IMR-90 (cell line): ENCODE results near the gene NPRL2. TPM values are rescaled to one million over a fixed set of nuclear protein-coding genes. Genes with fewer than 3 reads are reported as not detected.

Experiments
- ATAC-seq: fragments of 200-7000 bp; cut with Tn5 transposase; 2 replicates; pipeline ENCODE4 v1.9.1; 2020; ENCODE audit warnings: low read depth, mild to moderate bottlenecking, moderate library complexity
- BruUV-seq: library from RNA; stranded (reverse); fragments of 400-500 nt; replicated peaks from 2 replicates; lab custom pipeline; 2021; lab: Mats Ljungman, UMichigan
- CTCF ChIA-PET: fragments of 300-600 bp; formaldehyde crosslinking; extraction: SDS; loops from one replicate; lab custom pipeline; 2021; ENCODE audit warnings: antibody characterized with exemption; lab: Yijun Ruan, JAX
- POLR2A ChIA-PET: fragments of 300-600 bp; sonication (Branson Sonifier 250); formaldehyde crosslinking; loops from one replicate; lab custom pipeline; 2022; ENCODE audit warnings: antibody characterized with exemption; ENCODE audit not compliant: unreplicated experiment; lab: Charles Lee
- DNase-seq: peaks from one replicate; pipeline ENCODE4 v3.0.0; 2013
- H2AFZ ChIP-seq: replicated peaks from 2 replicates; pipeline ENCODE3; 2013; ENCODE audit warnings: low read length, mild to moderate bottlenecking; ENCODE audit not compliant: poor library complexity
- H2AK5ac ChIP-seq: 2 replicates; pipeline ENCODE4 v1.6.1; 2013; ENCODE audit warnings: low read depth, low read length, inconsistent platforms
- H2AK9ac ChIP-seq: replicated peaks from 2 replicates; pipeline ENCODE3; 2013; ENCODE audit warnings: mild to moderate bottlenecking, low read depth, low read length, moderate library complexity; ENCODE audit not compliant: poor library complexity
- H2BK120ac ChIP-seq: 2 replicates; pipeline ENCODE4 v1.6.1; 2013; ENCODE audit warnings: low read depth, low read length, inconsistent platforms
- H2BK15ac ChIP-seq: 3 replicates; pipeline ENCODE4 v1.6.1; 2013; ENCODE audit warnings: low read depth, low read length, inconsistent platforms
- H2BK20ac ChIP-seq: 2 replicates; pipeline ENCODE4 v1.6.1; 2013; ENCODE audit warnings: low read depth, mild to moderate bottlenecking, inconsistent platforms, low read length, moderate library complexity
- H2BK5ac ChIP-seq: 2 replicates; pipeline ENCODE4 v1.6.1; 2013; ENCODE audit warnings: mild to moderate bottlenecking, low read depth, low read length, inconsistent platforms; ENCODE audit not compliant: poor library complexity, severe bottlenecking
- H3K14ac ChIP-seq: replicated peaks from 2 replicates; pipeline ENCODE4 v1.6.1; 2013; ENCODE audit warnings: low read depth, low read length, inconsistent platforms
- H3K18ac ChIP-seq: 2 replicates; pipeline ENCODE4 v1.6.1; 2013; ENCODE audit warnings: low read depth, low read length, control low read depth
- H3K23ac ChIP-seq: 2 replicates; pipeline ENCODE4 v1.6.1; 2013; ENCODE audit warnings: low read depth, low read length, inconsistent platforms
- H3K27ac ChIP-seq: 2 replicates; pipeline ENCODE4 v1.5.1; 2013; ENCODE audit warnings: mild to moderate bottlenecking, control low read depth, low read length; ENCODE audit not compliant: insufficient read depth
- H3K27me3 ChIP-seq: 2 replicates; pipeline ENCODE4 v1.6.1; 2013; ENCODE audit warnings: low read length; ENCODE audit not compliant: control insufficient read depth, insufficient read depth
- H3K36me3 ChIP-seq: 2 replicates; pipeline ENCODE4 v1.6.1; 2013; ENCODE audit warnings: low read length, mixed read lengths; ENCODE audit not compliant: control insufficient read depth, insufficient read depth
- H3K4ac ChIP-seq: 2 replicates; pipeline ENCODE4 v1.6.1; 2013; ENCODE audit warnings: low read depth, low read length, inconsistent platforms
- H3K4me1 ChIP-seq: 2 replicates; pipeline ENCODE4 v1.6.1; 2013; ENCODE audit warnings: low read length, mixed read lengths; ENCODE audit not compliant: control insufficient read depth, insufficient read depth
- H3K4me2 ChIP-seq: 2 replicates; pipeline ENCODE4 v1.6.1; 2013; ENCODE audit warnings: low read depth, mild to moderate bottlenecking, control low read depth, low read length, moderate library complexity
- H3K4me3 ChIP-seq: 2 replicates; pipeline ENCODE4 v1.5.1; 2013; ENCODE audit warnings: low read depth, mild to moderate bottlenecking, control low read depth, low read length, moderate library complexity; ENCODE audit not compliant: insufficient read depth
- H3K56ac ChIP-seq: 2 replicates; pipeline ENCODE4 v1.6.1; 2013; ENCODE audit warnings: low read length, inconsistent platforms; ENCODE audit not compliant: insufficient read depth; ENCODE audit errors: extremely low read depth
- H3K79me1 ChIP-seq, 2 experiments: 2 replicates each; pipeline ENCODE4 v1.6.1; 2013; ENCODE audit warnings: low read length in 2 of 2, inconsistent platforms in 1 of 2, low read depth in 1 of 2
- H3K9ac ChIP-seq: 2 replicates; pipeline ENCODE4 v1.6.1; 2013; ENCODE audit warnings: low read depth, low read length, control low read depth
- H3K9me1 ChIP-seq: 2 replicates; pipeline ENCODE4 v1.6.1; 2013; ENCODE audit warnings: low read length, inconsistent platforms; ENCODE audit not compliant: insufficient read depth
- H3K9me3 ChIP-seq: 2 replicates; pipeline ENCODE4 v1.6.1; 2013; ENCODE audit warnings: low read length; ENCODE audit not compliant: control insufficient read depth, insufficient read depth
- H4K20me1 ChIP-seq: 2 replicates; pipeline ENCODE4 v1.6.1; 2013; ENCODE audit warnings: low read length, inconsistent platforms; ENCODE audit not compliant: insufficient read depth
- H4K5ac ChIP-seq: 2 replicates; pipeline ENCODE4 v1.6.1; 2013; ENCODE audit warnings: mild to moderate bottlenecking, low read depth, low read length, control low read depth
- H4K8ac ChIP-seq, 2 experiments: 2 replicates each; pipeline ENCODE4 v1.6.1; 2013; ENCODE audit warnings: low read depth in 2 of 2, low read length in 2 of 2, control low read depth in 1 of 2, inconsistent platforms in 1 of 2
- H4K91ac ChIP-seq: 2 replicates; pipeline ENCODE4 v1.6.1; 2013; ENCODE audit warnings: low read depth, low read length, inconsistent platforms; ENCODE audit not compliant: insufficient read depth
- CTCF ChIP-seq: conservative IDR thresholded peaks from 2 replicates; pipeline ENCODE4 v1.5.1; 2012; ENCODE audit warnings: mild to moderate bottlenecking, low read depth, low read length, improper control_type of control experiment
- POLR2A ChIP-seq: IDR thresholded peaks from 2 replicates; pipeline ENCODE4 v1.6.1; 2012; ENCODE audit warnings: mild to moderate bottlenecking, low read depth, low read length
- SMC3 ChIP-seq: fragments of 150-350 bp; IDR thresholded peaks from 2 replicates; pipeline ENCODE4 v1.6.1; 2016; ENCODE audit warnings: low read depth, mild to moderate bottlenecking, antibody characterized with exemption, low read length, moderate library complexity
- WGBS, 2 experiments: methylation state at CpG; one replicate each; pipeline versions ENCODE4 v1.1.5 to v1.1.7; 2013; ENCODE audit warnings: missing lambda C conversion rate in 2 of 2; ENCODE audit not compliant: insufficient read length in 1 of 2; ENCODE audit errors: extremely low coverage in 2 of 2; 5-methylcytosine and 5-hydroxymethylcytosine counted together
- dilution Hi-C: fragments of 300-500 bp; cut with HindIII; formaldehyde crosslinking; loops from one replicate; pipeline ENCODE4 v1.14.3; 2018; ENCODE audit warnings: low sequenced_read_pairs; ENCODE audit not compliant: unreplicated experiment
- in situ Hi-C: fragments of 300-500 bp; cut with MboI; formaldehyde crosslinking; loops from 3 replicates; pipeline ENCODE4 v1.14.3; 2019; ENCODE audit warnings: low sequenced_read_pairs, inconsistent platforms, mixed read lengths
- intact Hi-C: fragments of 100-400 bp; cut with micrococcal nuclease; formaldehyde crosslinking; loops from 2 replicates; pipeline ENCODE4 v1.10.0; 2022
- polyA plus RNA-seq, 3 experiments: library from polyadenylated mRNA; depleted of rRNA; stranded (reverse); fragments of >200 nt; gene quantifications; 2 replicates each; pipeline ENCODE4 v1.2.3, GENCODE V29; 2012; ENCODE audit warnings: low replicate concordance in 1 of 3
- total RNA-seq: library from RNA; depleted of rRNA; stranded (reverse); fragments of >200 nt; gene quantifications from 2 replicates; pipeline ENCODE4 v1.2.3, GENCODE V29; 2012

NPRL2 gene
- total and polyA plus RNA-seq, 2 of the 4 experiments (the other 2 are of a cell fraction): 38.3 to 38.7 TPM

- no peak overlapping the region for H3K4ac ChIP-seq
- in situ Hi-C loops: loop anchor here (25.0 kb wide), 3 partner anchors 1044 to 1819 kb away; partner anchors contain the start of genes ABHD14B, GPR62, MANF and PCBP4
- no peak overlapping the region for H4K91ac ChIP-seq
- H2BK15ac ChIP-seq: no peak overlapping the region
- no peak overlapping the region for H3K4me3 ChIP-seq
- H2AFZ ChIP-seq: no peak overlapping the region
- H3K14ac ChIP-seq: no peak overlapping the region
- H2AK5ac ChIP-seq: no peak overlapping the region
- intact Hi-C loops: no loop called here
- H4K8ac ChIP-seq: no peak overlapping the region
- peaks cover 11% of the 10 kb centered on the region for H3K9me1 ChIP-seq
- peaks cover 3% of the 10 kb centered on the region; the same call in 1 of the 2 replicates for H3K36me3 ChIP-seq
- BruUV-seq: no TSS peak
- ChIA-PET CTCF (no interaction called here), POLR2A (no interaction called here)
- H2BK5ac ChIP-seq: no peak overlapping the region
- ATAC-seq (no peak), DNase-seq (no peak)
- peaks cover 2% of the 10 kb centered on the region for H4K20me1 ChIP-seq
- no peak overlapping the region for H4K5ac ChIP-seq
- H3K23ac ChIP-seq: no peak overlapping the region
- H3K4me2 ChIP-seq: no peak overlapping the region
- H2AK9ac ChIP-seq: no peak overlapping the region
- no peak overlapping the region for H3K18ac ChIP-seq
- no peak overlapping the region for H2BK20ac ChIP-seq
- no peaks in the 10 kb centered on the region for H3K9me3 ChIP-seq
- H3K9ac ChIP-seq: no peak overlapping the region
- whole genome bisulfite sequencing, 2 experiments: 90% methylated on average over 7 of the region's 13 CpGs; no CpG with 5 or more reads in 1 of the 2 experiments
- H3K4me1 ChIP-seq: peaks cover 16% of the 10 kb centered on the region
- H3K79me1 ChIP-seq: peaks cover 6 to 27% of the 10 kb centered on the region in 2 experiments; a peak in 3 of 4 replicates
- dilution Hi-C loops: no loop called here
- no peak overlapping the region for H2BK120ac ChIP-seq
- TF ChIP-seq CTCF: no peak
- TF ChIP-seq POLR2A: no peak
- no peak for TF ChIP-seq SMC3
- H3K27me3 ChIP-seq: no peaks in the 10 kb centered on the region
- H3K27ac ChIP-seq: no peak overlapping the region
- no peak overlapping the region for H3K56ac ChIP-seq
Measured at GRCh38 chr3:50342813-50343633, 7.6 kb downstream of the NPRL2 start.
